Measurements from ENCODE around the gene PLXDC1. TPM values are rescaled to one million over a fixed set of nuclear protein-coding genes. Genes with fewer than 3 reads are reported as not detected.

The PLXDC1 gene
- total and polyA plus RNA-seq, 2 of the 8 experiments (the other 6 are each of a cell fraction or from before 2014, with no cell fraction given) = 4.1 to 14.6 TPM

DNA sequence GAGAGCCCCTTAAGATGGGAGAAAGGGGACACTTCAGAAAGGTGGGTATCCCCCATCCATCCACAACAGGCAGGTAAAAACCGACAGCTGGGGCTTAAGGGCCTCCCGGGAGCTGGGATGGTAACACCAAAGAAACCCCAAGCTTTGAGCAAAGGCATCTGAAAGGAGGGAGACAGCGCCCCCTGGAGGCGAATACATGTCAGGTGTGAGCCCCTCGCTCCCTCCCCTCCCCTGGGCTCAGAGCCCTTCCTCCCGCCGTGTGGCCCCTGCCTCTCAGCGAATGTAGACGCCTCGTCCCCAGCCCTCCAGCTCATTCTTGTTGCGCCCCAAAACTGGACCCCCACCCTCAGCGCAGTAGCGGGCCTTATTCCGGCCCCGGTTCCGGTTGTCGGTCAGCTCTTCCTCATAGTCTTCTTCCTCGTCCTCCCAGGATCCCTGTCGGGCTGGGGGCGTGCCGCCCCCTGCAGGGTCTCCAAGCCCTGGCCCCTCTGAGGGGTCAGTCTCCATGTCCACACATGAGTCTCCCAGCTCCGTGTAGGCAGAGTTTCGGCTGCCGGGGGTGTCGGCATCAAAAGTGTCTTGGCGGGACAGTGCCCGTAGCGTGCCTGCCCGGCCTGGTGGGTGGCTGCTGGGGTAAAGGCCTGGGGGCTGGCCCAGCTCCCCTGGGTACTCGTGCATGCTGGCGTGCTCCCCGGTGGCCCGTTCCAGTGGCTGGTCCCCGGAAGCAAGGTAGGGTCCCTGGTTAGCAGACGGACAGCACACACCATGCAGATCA, 23.7 kb upstream of the PLXDC1 start (continued):
- TF ChIP-seq CTBP2 (IDR thresholded peaks at IDR 0.05; ENCODE audit: borderline replicate concordance, insufficient read depth, insufficient read length, low read length) (no peak), NANOG (IDR thresholded peaks at IDR 0.05; ENCODE audit: insufficient read depth, low read depth, low read length, poor library complexity, severe bottlenecking) (no peak), RAD21 (IDR thresholded peaks at IDR 0.05 in 1 of 2, conservative IDR thresholded peaks at IDR 0.05 in 1 of 2; ENCODE audit: low read depth in 2 of 2, low read length in 2 of 2) (peak; percentile 71 to 83), YY1 (IDR thresholded peaks at IDR 0.05; ENCODE audit: low read depth, low read length) (no peak), CREB1 (IDR thresholded peaks at IDR 0.05) (0 out of 2 replicates have a peak, but pooled peaks have one; percentile 15), CEBPB (IDR thresholded peaks at IDR 0.05; ENCODE audit: low read depth, low read length) (no peak), EGR1 (IDR thresholded peaks at IDR 0.05; ENCODE audit: borderline replicate concordance, low read depth, low read length) (no peak), SP2 (IDR thresholded peaks at IDR 0.05; ENCODE audit: low read length) (no peak)

Data from H1 (cell line).